B cell (primary cell): Measurements from ENCODE around the gene PITPNB.

Experiments used
- EZH2 ChIP-seq: IDR thresholded peaks from 2 replicates; pipeline ENCODE4 v1.6.1; 2012; ENCODE audit warnings: borderline replicate concordance, low read depth, mild to moderate bottlenecking, moderate library complexity, low read length; ENCODE audit not compliant: insufficient read depth, poor library complexity, severe bottlenecking
- TF ChIP-seq, protein P1 (sequence below): fragments of 200-600 bp; IDR thresholded peaks from one replicate; pipeline ENCODE4 v1.8.0; 2022; ENCODE audit warnings: antibody characterized with exemption, mild to moderate bottlenecking

- TF ChIP-seq, protein P1, sequence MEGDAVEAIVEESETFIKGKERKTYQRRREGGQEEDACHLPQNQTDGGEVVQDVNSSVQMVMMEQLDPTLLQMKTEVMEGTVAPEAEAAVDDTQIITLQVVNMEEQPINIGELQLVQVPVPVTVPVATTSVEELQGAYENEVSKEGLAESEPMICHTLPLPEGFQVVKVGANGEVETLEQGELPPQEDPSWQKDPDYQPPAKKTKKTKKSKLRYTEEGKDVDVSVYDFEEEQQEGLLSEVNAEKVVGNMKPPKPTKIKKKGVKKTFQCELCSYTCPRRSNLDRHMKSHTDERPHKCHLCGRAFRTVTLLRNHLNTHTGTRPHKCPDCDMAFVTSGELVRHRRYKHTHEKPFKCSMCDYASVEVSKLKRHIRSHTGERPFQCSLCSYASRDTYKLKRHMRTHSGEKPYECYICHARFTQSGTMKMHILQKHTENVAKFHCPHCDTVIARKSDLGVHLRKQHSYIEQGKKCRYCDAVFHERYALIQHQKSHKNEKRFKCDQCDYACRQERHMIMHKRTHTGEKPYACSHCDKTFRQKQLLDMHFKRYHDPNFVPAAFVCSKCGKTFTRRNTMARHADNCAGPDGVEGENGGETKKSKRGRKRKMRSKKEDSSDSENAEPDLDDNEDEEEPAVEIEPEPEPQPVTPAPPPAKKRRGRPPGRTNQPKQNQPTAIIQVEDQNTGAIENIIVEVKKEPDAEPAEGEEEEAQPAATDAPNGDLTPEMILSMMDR = no peak
- TF ChIP-seq EZH2 = no peak
These were observed 28.4 kb upstream of the PITPNB start for GRCh38 chr22:27947448-27947847.
